Right lobe of liver (tissue), 4 donors: ENCODE measurements around the gene FAM168B.

ENCODE experiments used
- POLR2A ChIP-seq: fragments of 450-650 bp; IDR thresholded peaks from one replicate; pipeline ENCODE4 v1.6.1; 2017; ENCODE audit warnings: antibody characterized with exemption, mild to moderate bottlenecking
- TF ChIP-seq, protein P1 (sequence below), 4 donors: fragments of 200-600 bp in 3 of 4; fragments of 450-650 bp in 1 of 4; IDR thresholded peaks; one replicate each; pipeline versions ENCODE4 v1.5.1 to v1.8.0; 2016 to 2022; ENCODE audit warnings: antibody characterized with exemption in 4 of 4, mild to moderate bottlenecking in 2 of 4
- donor health status: DM: no; HTN: no; CAD: no.
- donor health status: DM: no; HTN: no; CAD: no.
- donor health status: DM: no; HTN: yes; CAD: no.

DNA sequence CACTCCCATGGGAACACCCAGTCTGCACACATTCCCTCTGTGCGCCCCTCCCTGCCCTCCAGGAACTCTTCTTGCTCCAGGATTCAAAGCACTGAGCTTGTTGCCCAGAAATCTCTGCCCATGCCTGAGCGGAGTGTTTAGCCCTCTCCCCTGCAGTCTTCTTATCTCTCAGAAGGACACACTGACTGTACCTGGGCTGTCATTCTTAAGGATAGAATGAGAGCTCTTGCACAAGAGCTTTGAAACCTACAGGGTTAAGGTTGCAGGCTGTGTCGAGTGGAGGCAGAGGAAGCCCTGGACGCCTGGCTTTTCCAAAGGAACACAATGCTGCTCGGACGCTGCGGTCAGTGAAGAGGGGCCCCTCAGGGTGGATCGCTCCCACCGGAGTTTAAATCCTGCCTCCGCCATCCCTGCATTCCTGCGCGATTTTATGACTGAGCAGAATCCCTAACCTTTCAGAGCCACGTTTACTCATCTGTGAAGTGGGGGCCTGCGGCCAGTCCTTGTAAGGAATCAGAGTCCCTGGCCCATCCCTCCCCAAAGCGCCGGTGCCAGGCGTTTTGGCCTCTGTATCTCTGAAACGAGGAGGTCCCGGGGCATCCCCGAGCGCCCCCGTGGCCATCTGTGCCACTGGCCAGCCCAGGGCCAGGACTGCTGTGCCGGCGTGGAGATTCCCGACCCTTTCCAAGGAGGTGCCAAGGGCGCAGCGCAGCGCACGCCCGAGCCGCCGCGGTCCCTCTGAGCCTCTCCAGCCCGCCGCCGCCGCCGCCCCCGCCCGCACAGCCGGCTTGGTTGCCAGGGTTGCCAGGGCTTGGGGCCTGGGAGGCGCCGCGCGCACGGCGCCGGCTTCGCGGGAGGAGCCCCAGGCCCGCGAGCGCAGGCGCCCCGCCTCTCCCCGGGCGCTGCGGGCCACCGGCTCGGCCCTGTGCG is 58.9 kb downstream of the FAM168B start:
- no peak for TF ChIP-seq POLR2A
- TF ChIP-seq, protein P1, sequence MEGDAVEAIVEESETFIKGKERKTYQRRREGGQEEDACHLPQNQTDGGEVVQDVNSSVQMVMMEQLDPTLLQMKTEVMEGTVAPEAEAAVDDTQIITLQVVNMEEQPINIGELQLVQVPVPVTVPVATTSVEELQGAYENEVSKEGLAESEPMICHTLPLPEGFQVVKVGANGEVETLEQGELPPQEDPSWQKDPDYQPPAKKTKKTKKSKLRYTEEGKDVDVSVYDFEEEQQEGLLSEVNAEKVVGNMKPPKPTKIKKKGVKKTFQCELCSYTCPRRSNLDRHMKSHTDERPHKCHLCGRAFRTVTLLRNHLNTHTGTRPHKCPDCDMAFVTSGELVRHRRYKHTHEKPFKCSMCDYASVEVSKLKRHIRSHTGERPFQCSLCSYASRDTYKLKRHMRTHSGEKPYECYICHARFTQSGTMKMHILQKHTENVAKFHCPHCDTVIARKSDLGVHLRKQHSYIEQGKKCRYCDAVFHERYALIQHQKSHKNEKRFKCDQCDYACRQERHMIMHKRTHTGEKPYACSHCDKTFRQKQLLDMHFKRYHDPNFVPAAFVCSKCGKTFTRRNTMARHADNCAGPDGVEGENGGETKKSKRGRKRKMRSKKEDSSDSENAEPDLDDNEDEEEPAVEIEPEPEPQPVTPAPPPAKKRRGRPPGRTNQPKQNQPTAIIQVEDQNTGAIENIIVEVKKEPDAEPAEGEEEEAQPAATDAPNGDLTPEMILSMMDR (IDR thresholded peaks at IDR 0.05): no peak
